Fibroblast of lung (primary cell): Measurements from ENCODE around the gene CLIP1. TPM values are rescaled to one million over a fixed set of nuclear protein-coding genes. Genes with fewer than 3 reads are reported as not detected.
"Not testable (repeated sequence)": the region's sequence is repeated elsewhere in the genome, so short reads cannot be mapped to it uniquely, and the experiment has no call there.

ENCODE experiments used
- DNase-seq, 2 donors: peaks; one replicate each; pipeline versions ENCODE4 v3.0.0 to v3.0.0-alpha.2; 2010; ENCODE audit warnings: low read depth in 2 of 2
- H2AFZ ChIP-seq: 2 replicates; pipeline ENCODE4 v1.5.1; 2012; ENCODE audit warnings: low read length, control low read depth, inconsistent platforms
- H3K27ac ChIP-seq: 2 replicates; pipeline ENCODE4 v1.5.1; 2011; ENCODE audit warnings: low read length, control low read depth; ENCODE audit not compliant: insufficient read depth
- H3K27me3 ChIP-seq: 2 replicates; pipeline ENCODE4 v1.5.1; 2011; ENCODE audit warnings: mild to moderate bottlenecking, low read length; ENCODE audit not compliant: control insufficient read depth, insufficient read depth
- H3K36me3 ChIP-seq: 2 replicates; pipeline ENCODE4 v1.5.1; 2011; ENCODE audit warnings: low read length; ENCODE audit not compliant: control insufficient read depth, insufficient read depth
- H3K4me1 ChIP-seq: 2 replicates; pipeline ENCODE4 v1.5.1; 2011; ENCODE audit warnings: low read length; ENCODE audit not compliant: control insufficient read depth, insufficient read depth; ENCODE audit errors: extremely low read depth
- H3K4me2 ChIP-seq: 2 replicates; pipeline ENCODE4 v1.5.1; 2011; ENCODE audit warnings: low read length, control low read depth; ENCODE audit not compliant: insufficient read depth; ENCODE audit errors: extremely low read depth
- H3K4me3 ChIP-seq, 4 experiments: fragments of 200-600 bp in 1 of 4; sonication (generic) in 1 of 4; replicated peaks in 1 of 4; 2 replicates each; pipeline ENCODE4 v1.5.1; 2011 to 2016; ENCODE audit warnings: low read length in 4 of 4, low read depth in 3 of 4, mild to moderate bottlenecking in 3 of 4, control low read depth in 2 of 4, inconsistent platforms in 1 of 4, mixed read lengths in 1 of 4; ENCODE audit not compliant: insufficient read depth in 1 of 4; ENCODE audit errors: control extremely low read depth in 1 of 4
- H3K79me2 ChIP-seq: 2 replicates; pipeline ENCODE4 v1.5.1; 2012; ENCODE audit warnings: mild to moderate bottlenecking, low read length, inconsistent platforms; ENCODE audit not compliant: control insufficient read depth, insufficient read depth
- H3K9ac ChIP-seq: 2 replicates; pipeline ENCODE4 v1.5.1; 2011; ENCODE audit warnings: mild to moderate bottlenecking, low read length, control low read depth; ENCODE audit not compliant: insufficient read depth
- H3K9me3 ChIP-seq: 2 replicates; pipeline ENCODE4 v1.5.1; 2012; ENCODE audit warnings: low read depth, low read length; ENCODE audit not compliant: control insufficient read depth, insufficient read depth
- H4K20me1 ChIP-seq: 2 replicates; pipeline ENCODE4 v1.5.1; 2011; ENCODE audit warnings: low read length; ENCODE audit not compliant: control insufficient read depth, insufficient read depth; ENCODE audit errors: extremely low read depth
- CTCF ChIP-seq, 2 donors: IDR thresholded peaks in 1 of 2; conservative IDR thresholded peaks in 1 of 2; 1 replicate in 1 of 2; 2 replicates in 1 of 2; pipeline ENCODE4 v1.5.1; 2011 to 2012; ENCODE audit warnings: low read length in 2 of 2, control low read depth in 1 of 2, inconsistent platforms in 1 of 2, low read depth in 1 of 2, mild to moderate bottlenecking in 1 of 2
- EZH2 ChIP-seq: IDR thresholded peaks from 2 replicates; pipeline ENCODE4 v1.5.1; 2012; ENCODE audit warnings: low read length, control low read depth, mild to moderate bottlenecking; ENCODE audit errors: missing control alignments
- polyA plus RNA-seq, 2 donors: library from polyadenylated mRNA; depleted of rRNA in 1 of 2; stranded (reverse) in 1 of 2; unstranded in 1 of 2; fragments of >200 nt; gene quantifications; 2 replicates each; pipeline ENCODE4 v1.2.1, GENCODE V29; 2011 to 2012; ENCODE audit warnings: missing spikeins in 1 of 2
- total RNA-seq: library from RNA; depleted of rRNA; stranded (reverse); fragments of >200 nt; gene quantifications from 2 replicates; pipeline ENCODE4 v1.2.1, GENCODE V29; 2014

CLIP1 gene
- total and polyA plus RNA-seq, 2 donors (not counting 1 experiment from before 2014, with no cell fraction given), result 75.5 to 147 TPM

DNA sequence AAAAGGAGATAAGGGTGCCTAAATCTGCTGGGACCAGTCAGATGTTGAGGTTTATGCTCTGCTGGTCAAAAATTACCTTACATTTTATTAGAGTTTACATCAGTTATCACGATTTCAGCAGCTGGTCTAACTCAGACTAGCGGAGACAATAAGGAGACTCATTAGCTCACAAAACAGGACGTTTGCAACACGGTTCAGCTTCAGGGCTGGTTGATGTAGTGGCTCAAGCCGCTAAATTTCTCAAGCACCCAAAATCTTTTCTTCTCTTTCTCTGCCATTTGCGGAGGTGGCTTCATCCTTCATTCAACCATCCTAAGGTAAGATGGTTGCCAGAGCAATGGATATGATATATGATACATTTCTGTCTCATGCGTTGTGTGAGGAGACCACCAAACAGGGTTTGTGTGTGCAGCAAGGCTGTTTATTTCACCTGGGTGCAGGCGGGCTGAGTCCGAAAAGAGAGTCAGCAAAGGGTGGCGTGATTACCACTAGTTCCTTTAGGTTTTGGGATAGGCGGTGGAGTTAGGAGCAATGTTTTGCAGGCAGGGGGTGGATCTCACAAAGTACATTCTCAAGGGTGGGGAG is 30.3 kb upstream of the CLIP1 start:
- DNase-seq, result no peak

DNA sequence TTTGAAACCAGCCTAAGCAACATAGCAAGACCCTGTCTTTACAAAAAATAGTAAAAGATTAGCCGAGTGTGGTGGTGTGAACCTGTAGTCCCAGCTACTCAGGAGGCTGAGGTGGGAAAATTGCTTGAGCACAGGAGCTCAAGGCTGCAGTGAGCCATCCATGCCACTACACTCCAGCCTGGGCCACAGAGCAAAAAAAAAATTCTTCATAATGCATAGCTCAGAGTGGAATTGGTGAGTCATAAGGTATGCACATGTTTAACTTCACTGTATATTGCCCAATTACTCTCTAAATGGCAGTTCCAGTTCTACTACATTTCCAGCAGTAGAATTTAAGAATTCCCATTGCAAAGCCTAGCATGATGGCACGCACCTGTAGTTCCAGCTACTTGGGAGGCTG is 26.8 kb upstream of the CLIP1 start:
- Histone ChIP-seq H3K36me3 (no peaks in the 10 kb centered on the region), H3K4me1 (no peaks in the 10 kb centered on the region), H4K20me1 (no peaks in the 10 kb centered on the region), H3K4me3 (no peak overlapping the region), H3K4me2 (peak overlapping the region; percentile 17), H3K27ac (no peak overlapping the region), H2AFZ (no peak overlapping the region), H3K9me3 (no peaks in the 10 kb centered on the region), H3K27me3 (no peaks in the 10 kb centered on the region), H3K79me2 (no peaks in the 10 kb centered on the region), H3K9ac (no peak overlapping the region)
- no peak for TF ChIP-seq EZH2
- TF ChIP-seq CTCF (conservative IDR thresholded peaks at IDR 0.05 in 1 of 2, IDR thresholded peaks at IDR 0.05 in 1 of 2; ENCODE audit: low read depth in 1 of 2, low read length in 2 of 2), result peak in 1 of 2 donors; percentile 5
- peak; percentile 73 to 92 for DNase-seq

More for the DNA sequence above, 30.3 kb upstream of the CLIP1 start:
- Histone ChIP-seq H3K27me3 (no peaks in the 10 kb centered on the region), H3K4me1 (no peaks in the 10 kb centered on the region), H3K9ac (no peak overlapping the region), H3K4me2 (no peak overlapping the region), H2AFZ (no peak overlapping the region), H3K79me2 (no peaks in the 10 kb centered on the region), H3K27ac (no peak overlapping the region), H3K9me3 (no peaks in the 10 kb centered on the region), H3K4me3 (no peak overlapping the region), H3K36me3 (no peaks in the 10 kb centered on the region), H4K20me1 (no peaks in the 10 kb centered on the region)
- TF ChIP-seq CTCF (conservative IDR thresholded peaks at IDR 0.05 in 1 of 2, IDR thresholded peaks at IDR 0.05 in 1 of 2; ENCODE audit: low read depth in 1 of 2, low read length in 2 of 2) (no peak), EZH2 (no peak)

- DNase-seq, H3K79me2 ChIP-seq, H3K4me2 ChIP-seq, H3K9me3 ChIP-seq, H3K27me3 ChIP-seq, H3K36me3 ChIP-seq, H3K27ac ChIP-seq, H3K4me3 ChIP-seq, H3K4me1 ChIP-seq, H2AFZ ChIP-seq, H4K20me1 ChIP-seq, H3K9ac ChIP-seq: not testable (repeated sequence)
Observed at GRCh38 chr12:122447825-122448224, 25.4 kb upstream of the CLIP1 start.

GRCh38 chr12:122446390-122446789 is 23.9 kb upstream of the CLIP1 start:
- H3K9ac ChIP-seq, H3K4me3 ChIP-seq, H4K20me1 ChIP-seq, H3K9me3 ChIP-seq, H3K27me3 ChIP-seq, H3K79me2 ChIP-seq, H3K36me3 ChIP-seq, DNase-seq, H2AFZ ChIP-seq, H3K4me2 ChIP-seq, H3K27ac ChIP-seq, H3K4me1 ChIP-seq: not testable (repeated sequence)

DNA sequence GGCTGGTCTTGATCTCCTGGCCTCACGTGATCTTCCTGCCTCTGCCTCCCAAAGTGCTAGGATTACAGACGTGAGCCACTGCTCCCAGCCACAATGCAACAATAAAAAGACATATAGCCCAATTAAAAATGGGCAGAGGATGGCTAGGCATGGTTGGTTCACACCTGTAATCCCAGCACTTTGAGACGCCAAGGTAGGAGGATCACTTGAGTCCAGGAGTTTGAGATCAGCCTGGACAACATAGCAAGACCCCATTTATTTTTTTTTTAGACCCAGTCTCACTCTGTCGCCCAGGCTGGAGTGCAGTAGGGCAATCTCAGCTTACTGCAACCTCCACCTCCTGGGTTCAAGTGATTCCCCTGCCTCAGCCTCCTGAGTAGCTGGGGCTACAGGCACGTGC is 21.6 kb upstream of the CLIP1 start:
- H2AFZ ChIP-seq, result not testable (repeated sequence)

More for the DNA sequence above, 21.6 kb upstream of the CLIP1 start:
- not testable (repeated sequence) for H3K36me3 ChIP-seq, H3K4me3 ChIP-seq, H3K79me2 ChIP-seq, H3K9ac ChIP-seq, H3K27me3 ChIP-seq, H4K20me1 ChIP-seq, H3K27ac ChIP-seq, H3K9me3 ChIP-seq, H3K4me2 ChIP-seq, H3K4me1 ChIP-seq, DNase-seq
